Tibial artery (tissue), 4 donors: ENCODE results near the gene LZTR1.

Experiments used
- DNase-seq, 2 donors: peaks; one replicate each; pipeline ENCODE4 v3.0.0-alpha.2; 2019
- H3K27ac ChIP-seq, 2 donors: fragments of 200-600 bp; sonication (generic) in 1 of 2; 1 replicate in 1 of 2; 2 replicates in 1 of 2; pipeline ENCODE4 v1.5.1; 2018 to 2019; ENCODE audit warnings: mild to moderate bottlenecking in 1 of 2
- H3K27me3 ChIP-seq, 2 donors: fragments of 200-600 bp; sonication (generic) in 1 of 2; one replicate each; pipeline versions ENCODE4 v1.5.1 to v1.6.0; 2016 to 2019
- H3K36me3 ChIP-seq, 3 donors: fragments of 200-600 bp; sonication (generic) in 2 of 3; one replicate each; pipeline ENCODE4 v1.5.1; 2016 to 2019; ENCODE audit warnings: mild to moderate bottlenecking in 2 of 3
- H3K4me1 ChIP-seq, 4 donors: fragments of 200-600 bp; sonication (generic) in 2 of 4; 1 replicate in 3 of 4; 2 replicates in 1 of 4; pipeline ENCODE4 v1.5.1; 2016 to 2019
- H3K4me3 ChIP-seq, 2 donors: fragments of 200-600 bp; sonication (generic) in 1 of 2; 1 replicate in 1 of 2; 2 replicates in 1 of 2; pipeline ENCODE4 v1.5.1; 2018 to 2019; ENCODE audit warnings: mild to moderate bottlenecking in 2 of 2
- H3K9me3 ChIP-seq, 3 donors: fragments of 200-600 bp; sonication (generic) in 1 of 3; one replicate each; pipeline ENCODE4 v1.5.1; 2016 to 2019
- intact Hi-C: fragments of 100-400 bp; cut with DNase I; formaldehyde crosslinking; loops from one replicate; pipeline ENCODE4 v1.15.0; 2023; ENCODE audit warnings: low total_unique reads
- TF ChIP-seq, protein P1 (sequence below), 2 experiments: fragments of 200-600 bp in 1 of 2; fragments of 450-650 bp in 1 of 2; IDR thresholded peaks; one replicate each; pipeline ENCODE4 v1.5.1; 2017 to 2019; ENCODE audit warnings: antibody characterized with exemption in 2 of 2, mild to moderate bottlenecking in 1 of 2, moderate library complexity in 1 of 2

Gene LZTR1

DNA sequence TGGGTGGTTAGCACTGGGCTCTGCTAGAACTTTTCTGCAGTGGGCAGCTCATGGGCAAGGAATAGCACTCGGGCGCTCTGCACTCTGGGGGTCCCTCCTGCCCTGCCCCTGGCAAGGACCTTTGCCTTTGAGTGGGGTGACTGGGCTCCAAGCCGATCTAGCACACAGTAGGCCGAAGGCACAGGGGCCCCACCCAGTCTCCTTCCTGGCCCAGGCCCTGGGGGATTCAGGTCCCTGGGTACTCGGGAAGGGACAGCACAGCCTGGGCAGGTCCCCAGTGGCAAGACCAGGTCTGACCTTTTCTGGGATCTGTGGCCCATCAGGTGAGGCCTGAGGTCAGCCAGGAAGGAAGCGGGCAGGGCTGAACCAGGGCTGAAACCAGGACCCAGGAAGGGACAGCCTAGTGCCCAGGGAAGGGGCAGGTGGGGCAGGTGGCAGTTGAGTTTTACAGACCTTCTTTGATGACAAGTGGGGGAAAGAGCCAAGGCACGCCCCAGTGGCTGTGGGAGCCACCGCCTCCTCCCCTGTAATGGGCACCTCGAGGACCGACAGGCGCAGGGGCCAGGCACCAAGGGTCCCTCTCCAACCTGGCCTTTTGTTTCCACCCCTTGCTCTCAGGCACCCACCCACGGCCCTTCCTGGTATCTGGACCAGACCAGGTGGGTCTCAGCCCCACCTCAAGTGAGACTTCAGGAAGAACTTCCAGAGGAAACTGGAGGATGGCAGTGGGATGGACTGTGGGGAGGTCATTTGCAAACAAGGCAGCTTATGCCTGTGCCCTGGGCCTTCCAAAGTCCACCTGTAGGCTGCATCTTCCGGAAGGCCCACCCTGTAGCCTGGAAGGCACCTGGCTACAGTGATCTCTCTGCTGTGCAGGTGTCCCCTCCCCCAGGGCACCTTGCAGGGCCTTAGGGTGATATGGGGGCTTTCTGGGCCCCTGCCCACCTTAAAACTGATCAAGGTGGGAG, 15.9 kb upstream of the LZTR1 start:
- DNase-seq, result no peak
- no peak overlapping the region for H3K4me3 ChIP-seq

GRCh38 chr22:20966883-20967696, 15.0 kb upstream of the LZTR1 start, which contains the start of gene AIFM3:
Gene AIFM3 (plus strand): TSS chr22:20967255. CDS start chr22:20967945, 690 bp downstream.
- intact Hi-C loops, result no loop called here
- Histone ChIP-seq H3K36me3 (no peaks in the 10 kb centered on the region), H3K4me1 (peaks cover 0 to 17% (median 11%) of the 10 kb centered on the region in 4 donors), H3K27ac (no peak within 1 kb of the TSS), H3K27me3 (peaks cover 0 to 49% of the 10 kb centered on the region in 2 donors), H3K9me3 (no peaks in the 10 kb centered on the region), H3K4me3 (no peak within 1 kb of the TSS)
- DNase-seq, result no peak
- TF ChIP-seq, protein P1, sequence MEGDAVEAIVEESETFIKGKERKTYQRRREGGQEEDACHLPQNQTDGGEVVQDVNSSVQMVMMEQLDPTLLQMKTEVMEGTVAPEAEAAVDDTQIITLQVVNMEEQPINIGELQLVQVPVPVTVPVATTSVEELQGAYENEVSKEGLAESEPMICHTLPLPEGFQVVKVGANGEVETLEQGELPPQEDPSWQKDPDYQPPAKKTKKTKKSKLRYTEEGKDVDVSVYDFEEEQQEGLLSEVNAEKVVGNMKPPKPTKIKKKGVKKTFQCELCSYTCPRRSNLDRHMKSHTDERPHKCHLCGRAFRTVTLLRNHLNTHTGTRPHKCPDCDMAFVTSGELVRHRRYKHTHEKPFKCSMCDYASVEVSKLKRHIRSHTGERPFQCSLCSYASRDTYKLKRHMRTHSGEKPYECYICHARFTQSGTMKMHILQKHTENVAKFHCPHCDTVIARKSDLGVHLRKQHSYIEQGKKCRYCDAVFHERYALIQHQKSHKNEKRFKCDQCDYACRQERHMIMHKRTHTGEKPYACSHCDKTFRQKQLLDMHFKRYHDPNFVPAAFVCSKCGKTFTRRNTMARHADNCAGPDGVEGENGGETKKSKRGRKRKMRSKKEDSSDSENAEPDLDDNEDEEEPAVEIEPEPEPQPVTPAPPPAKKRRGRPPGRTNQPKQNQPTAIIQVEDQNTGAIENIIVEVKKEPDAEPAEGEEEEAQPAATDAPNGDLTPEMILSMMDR (IDR thresholded peaks at IDR 0.05), result no peak

More for the DNA sequence above, 15.9 kb upstream of the LZTR1 start:
- intact Hi-C loops, result no loop called here
- Histone ChIP-seq H3K4me1 (peaks cover 0 to 17% (median 11%) of the 10 kb centered on the region in 4 donors), H3K9me3 (no peaks in the 10 kb centered on the region), H3K27ac (no peak overlapping the region), H3K36me3 (no peaks in the 10 kb centered on the region), H3K27me3 (peaks cover 0 to 50% of the 10 kb centered on the region in 2 donors)
- TF ChIP-seq, protein P1 (IDR thresholded peaks at IDR 0.05), result no peak

DNA sequence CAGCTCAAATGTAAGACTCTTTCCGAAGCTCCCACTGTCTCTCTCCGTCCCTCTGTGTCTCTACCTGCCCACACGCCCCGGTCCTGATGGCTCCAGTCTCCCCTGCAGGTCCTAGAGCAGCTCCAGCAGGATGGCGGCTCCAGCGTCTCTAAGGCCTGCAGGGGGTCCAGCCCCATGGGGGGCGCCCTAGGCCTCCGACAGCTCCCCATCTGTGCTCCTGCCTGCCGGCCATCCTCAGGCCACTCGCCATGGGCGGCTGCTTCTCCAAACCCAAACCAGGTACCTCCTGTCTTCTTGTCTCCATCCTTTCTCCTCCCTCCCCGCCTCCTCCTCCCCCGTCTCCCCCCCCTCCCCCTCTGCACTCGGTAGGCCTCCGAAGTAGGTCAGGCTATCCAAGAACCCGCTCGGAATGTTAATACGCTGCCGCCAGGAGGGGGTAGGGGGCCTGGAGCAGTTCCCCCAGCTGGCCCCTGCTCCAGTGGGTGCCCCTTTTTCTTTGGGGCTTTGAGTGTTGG, 14.3 kb upstream of the LZTR1 start:
- no peak for DNase-seq
- no peak overlapping the region for H3K4me3 ChIP-seq
- H3K27ac ChIP-seq, result no peak overlapping the region
- H3K36me3 ChIP-seq, result no peaks in the 10 kb centered on the region
- no peaks in the 10 kb centered on the region for H3K9me3 ChIP-seq
- TF ChIP-seq, protein P1 (IDR thresholded peaks at IDR 0.05), result no peak
- intact Hi-C loops, result loop anchor here (1.0 kb wide), 1 partner anchor 36 kb away; no protein-coding TSS in a partner anchor
- peaks cover 0 to 43% of the 10 kb centered on the region in 2 donors for H3K27me3 ChIP-seq
- peaks cover 0 to 17% (median 11%) of the 10 kb centered on the region in 4 donors for H3K4me1 ChIP-seq

DNA sequence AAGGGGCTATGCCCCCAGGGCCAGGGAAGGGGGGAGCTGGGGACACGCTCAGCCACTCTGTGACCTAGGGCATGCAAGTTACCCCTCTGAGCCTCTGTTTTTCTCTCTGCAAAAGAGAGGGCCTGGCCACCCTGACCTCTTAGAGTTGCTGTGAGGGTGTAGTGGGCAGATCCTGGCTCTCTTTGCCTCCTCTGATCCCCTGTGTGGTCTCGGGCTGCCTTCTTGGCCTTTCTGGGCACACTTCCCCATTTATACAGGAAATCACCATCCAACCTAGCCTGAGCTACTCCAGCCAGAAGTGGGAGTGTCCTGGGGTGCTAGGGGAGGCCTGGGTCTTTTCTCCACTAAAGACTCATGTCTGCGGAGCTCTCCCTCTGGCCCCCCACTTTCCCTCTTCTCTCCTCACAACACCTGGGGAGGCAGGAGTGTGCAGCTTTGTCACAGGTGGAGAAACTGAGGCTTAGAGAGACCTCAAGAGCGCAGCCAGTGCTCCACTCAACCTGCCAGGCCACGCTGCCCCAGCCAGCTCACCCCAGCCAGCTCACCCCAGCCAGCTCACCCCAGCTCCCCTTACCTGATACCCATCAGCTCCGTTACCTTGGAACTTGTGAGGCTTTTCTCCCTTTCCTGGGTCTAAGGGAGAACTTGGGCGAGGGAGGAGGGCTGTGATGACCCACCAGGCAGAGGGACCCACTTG, 13.7 kb upstream of the LZTR1 start:
- TF ChIP-seq, protein P1 (IDR thresholded peaks at IDR 0.05), result no peak
- Histone ChIP-seq H3K27ac (no peak overlapping the region), H3K36me3 (no peaks in the 10 kb centered on the region), H3K9me3 (no peaks in the 10 kb centered on the region), H3K4me3 (no peak overlapping the region), H3K27me3 (peaks cover 0 to 40% of the 10 kb centered on the region in 2 donors), H3K4me1 (peaks cover 0 to 17% (median 11%) of the 10 kb centered on the region in 4 donors)
- intact Hi-C loops, result loop anchor here (1.0 kb wide), 1 partner anchor 37 kb away; no protein-coding TSS in a partner anchor
- no peak for DNase-seq
